ELR (cell line): ENCODE measurements around the gene CEP57L1.
"Not testable (repeated sequence)": the region's sequence is repeated elsewhere in the genome, so short reads cannot be mapped to it uniquely, and the experiment has no call there.

ENCODE experiments used
- DNase-seq: peaks from one replicate; pipeline ENCODE4 v3.0.0-alpha.2; 2015; ENCODE audit warnings: low read depth

Gene CEP57L1

DNA sequence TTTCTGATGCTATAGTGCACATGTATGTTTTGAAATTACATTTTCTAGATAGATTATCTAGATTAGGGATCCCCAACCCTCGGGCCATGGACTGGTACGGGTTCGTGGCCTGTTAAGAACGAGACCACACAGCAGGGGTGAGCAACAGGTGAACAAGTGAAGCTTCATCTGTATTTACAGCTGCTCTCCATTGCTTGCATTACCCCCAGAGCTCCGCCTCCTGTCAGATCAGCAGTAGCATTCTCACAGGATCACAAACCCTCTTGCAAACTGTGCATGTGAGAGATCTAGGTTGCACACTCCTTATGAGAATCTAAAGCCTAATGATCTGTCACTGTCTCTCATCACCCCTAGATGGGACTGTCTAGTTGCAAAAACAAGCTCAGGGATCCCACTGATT, 10.4 kb downstream of the CEP57L1 start:
- DNase-seq = no peak

GRCh38 chr6:109109663-109110062, 14.4 kb downstream of the CEP57L1 start:
- DNase-seq = not testable (repeated sequence)

- DNase-seq = not testable (repeated sequence)
Observed at GRCh38 chr6:109112663-109113062, 17.4 kb downstream of the CEP57L1 start.

GRCh38 chr6:109117346-109118035, 22.2 kb downstream of the CEP57L1 start:
- no peak for DNase-seq

GRCh38 chr6:109118337-109118736, 23.0 kb downstream of the CEP57L1 start:
- DNase-seq = no peak

GRCh38 chr6:109118871-109119354, 23.6 kb downstream of the CEP57L1 start:
- DNase-seq = no peak

DNA sequence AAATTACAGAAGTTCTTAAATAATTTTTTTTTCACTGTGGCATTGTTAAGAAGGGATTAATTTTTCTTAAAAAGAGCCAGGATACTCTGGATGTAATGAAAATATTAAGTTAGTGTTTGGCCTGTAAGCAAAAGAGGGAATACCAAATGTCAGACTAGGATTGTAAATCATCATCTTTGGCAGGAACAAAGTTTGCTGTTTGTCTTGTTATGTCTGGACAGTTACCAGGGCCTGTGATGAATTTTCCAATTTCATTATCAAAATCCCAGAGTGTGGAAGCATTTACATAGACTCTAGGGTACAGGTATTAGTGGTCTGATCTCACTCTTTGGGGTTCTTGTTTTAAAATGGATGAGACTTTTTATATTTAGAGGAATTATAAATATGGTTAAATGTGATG, 26.1 kb downstream of the CEP57L1 start:
- no peak for DNase-seq

- DNase-seq = no peak
Observed at GRCh38 chr6:109124219-109124618, 28.9 kb downstream of the CEP57L1 start.

DNA sequence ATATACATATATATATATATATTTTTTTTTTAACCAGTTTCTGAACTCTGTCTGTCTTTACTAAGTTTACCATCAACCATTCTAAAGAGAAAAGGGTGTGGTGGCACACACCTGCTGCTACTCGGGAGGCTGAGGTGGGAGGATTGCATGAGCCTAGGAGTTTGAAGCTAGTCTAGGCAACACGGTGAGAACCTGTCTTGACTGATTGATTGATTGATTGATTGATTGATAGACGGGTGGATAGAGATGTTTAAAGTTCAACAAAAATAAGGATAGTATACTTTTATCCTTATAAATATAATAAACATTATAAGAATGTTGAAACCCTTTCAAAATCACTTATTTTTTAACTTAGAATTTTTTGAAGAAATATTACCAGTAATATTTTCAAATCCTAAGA, 30.2 kb downstream of the CEP57L1 start:
- no peak for DNase-seq

- no peak for DNase-seq
Observed at GRCh38 chr6:109130065-109130464, 34.8 kb downstream of the CEP57L1 start.

DNA sequence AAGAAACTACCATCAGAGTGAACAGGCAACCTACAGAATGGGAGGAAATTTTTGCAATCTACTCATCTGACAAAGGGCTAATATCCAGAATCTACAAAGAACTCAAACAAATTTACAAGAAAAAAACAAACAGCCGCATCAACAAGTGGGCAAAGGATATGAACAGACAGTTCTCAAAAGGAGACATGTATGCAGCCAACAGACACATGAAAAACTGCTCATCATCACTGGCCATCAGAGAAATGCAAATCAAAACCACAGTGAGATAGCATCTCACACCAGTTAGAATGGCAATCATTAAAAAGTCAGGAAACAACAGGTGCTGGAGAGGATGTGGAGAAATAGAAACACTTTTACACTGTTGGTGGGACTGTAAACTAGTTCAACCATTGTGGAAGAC, 40.3 kb downstream of the CEP57L1 start:
- DNase-seq = not testable (repeated sequence)

GRCh38 chr6:109136039-109136438, 40.7 kb downstream of the CEP57L1 start:
- not testable (repeated sequence) for DNase-seq

- not testable (repeated sequence) for DNase-seq
Observed at GRCh38 chr6:109136530-109136929, 41.2 kb downstream of the CEP57L1 start.

DNA sequence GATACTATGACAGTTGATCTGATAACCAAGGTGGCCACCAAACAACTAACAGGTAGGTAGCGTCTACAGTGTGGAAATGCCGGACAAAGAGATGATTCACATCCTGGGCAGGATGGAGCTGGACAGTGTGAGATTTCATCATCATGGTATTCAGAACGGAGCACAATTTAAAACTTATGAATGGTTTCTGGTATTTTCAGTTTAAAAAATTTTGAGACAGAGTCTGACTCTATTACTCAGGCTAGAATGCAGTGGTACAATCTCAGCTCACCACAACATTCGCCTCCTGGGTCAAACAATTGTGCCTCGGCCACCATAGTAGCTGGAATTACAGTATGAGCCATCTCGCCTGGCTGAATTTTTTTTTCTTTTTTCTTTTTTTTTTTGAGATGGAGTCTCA, 43.8 kb downstream of the CEP57L1 start:
- DNase-seq = peak; percentile 80

DNA sequence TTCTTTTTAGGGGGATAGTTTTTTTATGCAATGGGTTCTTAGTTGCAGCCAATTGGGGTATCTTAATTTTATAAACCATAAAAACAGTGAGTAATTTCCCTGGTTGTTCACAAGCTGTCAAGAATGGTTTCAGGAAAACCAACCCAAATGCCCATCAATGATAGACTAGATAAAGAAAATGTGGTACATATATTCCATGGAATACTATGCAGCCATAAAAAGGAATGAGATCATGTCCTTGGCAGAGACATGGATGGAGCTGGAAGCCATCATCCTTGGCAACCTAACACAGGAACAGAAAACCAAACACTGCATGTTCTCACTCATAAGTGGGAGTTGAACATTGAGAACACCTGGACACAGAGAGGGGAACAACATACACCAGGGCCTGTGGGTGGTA, 46.8 kb downstream of the CEP57L1 start:
- DNase-seq = not testable (repeated sequence)

DNA sequence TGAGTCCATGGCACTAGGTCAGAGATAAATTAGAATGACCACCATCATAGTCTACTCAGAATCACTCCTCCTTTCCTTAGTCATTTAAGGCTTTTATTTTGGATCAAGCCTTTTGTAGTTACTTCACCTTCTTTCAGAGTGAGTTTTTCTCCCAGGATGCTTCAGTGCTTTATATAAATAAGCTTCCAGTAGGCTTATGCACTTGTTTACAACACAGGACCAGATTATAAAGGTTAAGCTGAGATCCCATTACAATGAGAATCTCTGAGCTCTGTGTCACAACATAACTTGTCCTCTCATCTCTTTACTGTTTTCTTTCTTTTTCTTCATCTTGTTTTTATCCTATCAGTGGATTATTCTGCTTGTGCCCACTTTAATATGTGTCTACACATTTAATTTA, 47.9 kb downstream of the CEP57L1 start:
- no peak for DNase-seq

DNA sequence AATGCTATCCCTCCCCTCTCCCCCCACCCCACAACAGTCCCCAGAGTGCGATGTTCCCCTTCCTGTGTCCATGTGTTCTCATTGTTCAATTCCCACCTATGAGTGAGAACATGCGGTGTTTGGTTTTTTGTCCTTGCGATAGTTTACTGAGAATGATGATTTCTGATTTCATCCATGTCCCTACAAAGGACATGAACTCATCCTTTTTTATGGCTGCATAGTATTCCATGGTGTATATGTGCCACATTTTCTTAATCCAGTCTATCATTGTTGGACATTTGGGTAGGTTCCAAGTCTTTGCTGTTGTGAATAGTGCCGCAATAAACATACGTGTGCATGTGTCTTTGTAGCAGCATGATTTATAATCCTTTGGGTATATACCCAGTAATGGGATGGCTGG, 52.9 kb downstream of the CEP57L1 start:
- not testable (repeated sequence) for DNase-seq

- not testable (repeated sequence) for DNase-seq
Observed at GRCh38 chr6:109148716-109149115, 53.4 kb downstream of the CEP57L1 start.

DNA sequence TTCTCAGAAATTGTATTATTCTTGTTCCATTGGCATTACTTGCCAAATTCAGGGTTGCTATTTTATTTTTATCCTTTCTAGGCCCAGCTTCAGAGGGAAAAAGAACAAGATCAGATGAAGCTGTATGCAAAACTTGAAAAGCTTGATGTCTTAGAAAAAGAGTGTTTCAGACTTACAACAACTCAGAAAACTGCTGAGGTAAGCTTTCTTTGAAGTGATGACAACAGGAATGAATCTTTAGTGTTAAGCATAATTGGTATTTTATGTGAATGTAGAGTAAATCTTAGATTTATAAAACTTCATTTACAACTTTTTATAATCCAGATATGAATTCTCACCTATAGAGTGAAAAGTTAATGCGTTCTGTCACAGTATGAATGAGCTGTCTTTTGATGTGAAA, 58.4 kb downstream of the CEP57L1 start:
- no peak for DNase-seq

GRCh38 chr6:109164331-109164730, 69.0 kb downstream of the CEP57L1 start:
- DNase-seq = no peak

DNA sequence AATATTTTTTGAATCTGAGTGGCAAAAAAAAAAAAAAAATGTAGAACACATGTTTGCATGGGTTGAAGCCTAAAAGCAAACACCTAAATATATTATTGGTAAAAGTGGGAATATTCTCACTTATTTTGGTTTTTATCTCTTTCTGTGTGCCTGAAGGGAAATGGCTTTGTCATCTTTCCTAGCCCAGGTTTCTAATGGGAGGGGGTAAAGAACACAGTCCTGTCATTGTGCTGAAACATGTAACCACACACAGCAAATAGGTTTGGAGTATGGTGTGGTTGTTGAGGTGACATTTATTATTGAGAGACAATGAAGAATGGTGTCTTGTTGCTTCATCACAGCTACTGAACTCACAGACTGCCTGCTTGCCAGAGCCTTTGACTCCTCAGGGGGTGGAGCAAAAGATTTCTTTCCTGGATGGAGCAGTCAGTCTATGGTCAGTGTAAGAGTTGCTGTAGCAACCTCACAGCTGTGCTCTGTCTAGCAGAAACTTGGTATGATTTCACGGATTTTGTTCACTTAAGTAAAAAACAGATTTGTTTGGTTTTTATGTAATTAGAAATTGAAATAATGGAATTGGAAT, 70.2 kb downstream of the CEP57L1 start:
- DNase-seq = peak; percentile 17

DNA sequence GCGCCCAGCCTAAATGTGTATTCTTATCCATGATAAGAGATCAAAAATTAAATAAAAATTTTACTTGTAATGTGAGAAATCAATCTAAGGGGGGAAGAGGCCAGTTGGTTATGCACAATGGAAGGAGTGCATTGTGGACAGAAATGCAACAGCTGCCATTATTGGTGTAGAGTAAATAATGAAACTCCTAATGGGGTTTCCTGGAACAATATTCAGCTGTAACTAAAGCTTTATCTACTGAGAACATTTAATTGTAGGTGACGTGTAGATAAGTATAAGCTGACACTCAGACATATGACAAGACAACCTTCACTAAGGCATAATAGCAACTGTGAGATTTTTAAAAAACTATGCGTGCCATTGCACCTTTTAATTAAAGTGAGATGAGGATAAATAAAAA, 71.4 kb downstream of the CEP57L1 start:
- DNase-seq = no peak

DNA sequence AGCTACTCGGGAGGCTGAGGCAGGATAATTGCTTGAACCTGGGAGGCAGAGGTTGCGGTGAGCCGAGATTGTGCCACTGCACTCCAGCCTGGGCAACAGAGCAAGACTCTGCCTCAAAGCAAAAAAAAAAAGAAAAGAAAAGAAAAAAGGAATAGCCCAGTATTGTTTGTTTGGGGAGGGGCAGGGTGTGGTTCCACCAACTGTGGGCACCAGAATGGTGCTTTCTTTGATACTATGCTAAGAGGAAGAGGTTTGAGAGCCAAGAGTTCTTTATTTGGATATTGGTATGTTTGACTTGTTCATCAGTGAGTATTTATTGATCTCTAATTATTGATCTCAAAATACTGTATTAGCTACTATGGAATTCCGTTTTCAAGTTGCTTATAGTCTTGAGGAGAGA, 72.3 kb downstream of the CEP57L1 start:
- DNase-seq = no peak

DNA sequence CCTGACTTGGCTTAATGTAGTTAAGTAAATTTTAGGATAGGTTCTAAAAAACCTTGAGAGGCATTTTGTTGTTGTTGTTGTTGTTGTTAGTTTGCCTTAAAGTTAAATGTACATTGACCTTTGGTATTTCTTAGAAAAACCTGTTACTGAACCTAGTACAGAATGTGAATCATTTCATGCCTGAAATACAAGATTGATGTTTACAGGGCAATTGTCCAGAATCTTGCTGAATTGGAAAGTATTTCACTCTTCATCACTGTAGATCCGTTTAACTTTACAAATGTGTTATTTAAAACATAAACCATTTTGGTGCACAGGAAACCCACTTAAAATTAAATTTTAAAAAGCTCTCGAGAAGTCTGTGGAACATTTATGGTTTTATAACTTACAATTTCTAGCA, 75.0 kb downstream of the CEP57L1 start:
- no peak for DNase-seq
